ENCODE results near the gene CLEC4C.

Gene CLEC4C

GRCh38 chr12:7716381-7716780 is 30.8 kb downstream of the CLEC4C start:
- no peak overlapping the region for H3K27ac ChIP-seq (ENCODE audit: low read length, poor library complexity, severe bottlenecking)
- H3K9ac ChIP-seq (ENCODE audit: low read length) = no peak overlapping the region
- H3K36me3 ChIP-seq (ENCODE audit: control insufficient read depth in 1 of 2, insufficient read depth in 2 of 2, low read depth in 1 of 2, low read length in 2 of 2) = no peaks in the 10 kb centered on the region
- no peak overlapping the region for H3K4me2 ChIP-seq (ENCODE audit: low read length, poor library complexity, severe bottlenecking)
- H2AK5ac ChIP-seq (ENCODE audit: low read length, severe bottlenecking) = no peak overlapping the region
- no peak overlapping the region for H2BK15ac ChIP-seq (ENCODE audit: low read depth, poor library complexity, severe bottlenecking)
- no peak overlapping the region for H4K91ac ChIP-seq (ENCODE audit: low read length)
- H3K4me3 ChIP-seq (ENCODE audit: insufficient read depth in 1 of 2, low read depth in 1 of 2, low read length in 2 of 2) = no peak overlapping the region
- DNase-seq = no peak
- H3K4ac ChIP-seq (ENCODE audit: low read depth in 1 of 2, low read length in 2 of 2) = no peak overlapping the region
- H3K79me1 ChIP-seq (replicated peaks; ENCODE audit: low read length, poor library complexity, severe bottlenecking) = no peaks in the 10 kb centered on the region
- H3K18ac ChIP-seq (ENCODE audit: low read depth in 1 of 2, low read length in 2 of 2) = no peak overlapping the region
- H2AFZ ChIP-seq (ENCODE audit: low read depth, low read length) = no peak overlapping the region
- H3K9me3 ChIP-seq (ENCODE audit: control insufficient read depth, low read length) = no peaks in the 10 kb centered on the region
- H3K4me1 ChIP-seq (ENCODE audit: control insufficient read depth, insufficient read depth, low read depth, low read length) = no peaks in the 10 kb centered on the region
- no peak overlapping the region for H3K23ac ChIP-seq (ENCODE audit: low read length in 2 of 2)
- H3K27me3 ChIP-seq (ENCODE audit: control insufficient read depth in 1 of 2, insufficient read depth in 1 of 2, low read length in 2 of 2) = peaks cover 5 to 8% of the 10 kb centered on the region in 2 experiments
- no peak overlapping the region for H2BK120ac ChIP-seq (ENCODE audit: low read depth, low read length)
- no peak overlapping the region for H2BK12ac ChIP-seq (ENCODE audit: low read length in 2 of 2)
- 13% methylated on average over 5 of the region's 5 CpGs for WGBS
- H3K14ac ChIP-seq (ENCODE audit: low read length in 2 of 2) = no peak overlapping the region
- H2BK5ac ChIP-seq (ENCODE audit: low read depth, low read length, poor library complexity, severe bottlenecking) = no peak overlapping the region
- no peak overlapping the region for H4K8ac ChIP-seq (ENCODE audit: low read length)

GRCh38 chr12:7712841-7713442 is 34.2 kb downstream of the CLEC4C start:
- H3K23ac ChIP-seq (ENCODE audit: low read length in 2 of 2) = no peak overlapping the region
- no peak overlapping the region for H3K9ac ChIP-seq (ENCODE audit: low read length)
- no peak overlapping the region for H2BK15ac ChIP-seq (ENCODE audit: low read depth, poor library complexity, severe bottlenecking)
- peaks cover 0 to 6% of the 10 kb centered on the region in 2 experiments for H3K27me3 ChIP-seq (ENCODE audit: control insufficient read depth in 1 of 2, insufficient read depth in 1 of 2, low read length in 2 of 2)
- H2BK120ac ChIP-seq (ENCODE audit: low read depth, low read length) = no peak overlapping the region
- H4K91ac ChIP-seq (ENCODE audit: low read length) = no peak overlapping the region
- no peak overlapping the region for H3K18ac ChIP-seq (ENCODE audit: low read depth in 1 of 2, low read length in 2 of 2)
- no peak overlapping the region for H3K4me2 ChIP-seq (ENCODE audit: low read length, poor library complexity, severe bottlenecking)
- H4K8ac ChIP-seq (ENCODE audit: low read length) = no peak overlapping the region
- no peak overlapping the region for H3K27ac ChIP-seq (ENCODE audit: low read length, poor library complexity, severe bottlenecking)
- H3K36me3 ChIP-seq (ENCODE audit: control insufficient read depth in 1 of 2, insufficient read depth in 2 of 2, low read depth in 1 of 2, low read length in 2 of 2) = no peaks in the 10 kb centered on the region
- no peaks in the 10 kb centered on the region for H3K4me1 ChIP-seq (ENCODE audit: control insufficient read depth, insufficient read depth, low read depth, low read length)
- no peaks in the 10 kb centered on the region for H3K9me3 ChIP-seq (ENCODE audit: control insufficient read depth, low read length)
- no peak overlapping the region for H2AK5ac ChIP-seq (ENCODE audit: low read length, severe bottlenecking)
- no peak overlapping the region for H3K14ac ChIP-seq (ENCODE audit: low read length in 2 of 2)
- no peak overlapping the region for H3K4me3 ChIP-seq (ENCODE audit: insufficient read depth in 1 of 2, low read depth in 1 of 2, low read length in 2 of 2)
- H2AFZ ChIP-seq (ENCODE audit: low read depth, low read length) = no peak overlapping the region
- H2BK12ac ChIP-seq (ENCODE audit: low read length in 2 of 2) = no peak overlapping the region
- H3K4ac ChIP-seq (ENCODE audit: low read depth in 1 of 2, low read length in 2 of 2) = no peak overlapping the region
- DNase-seq = no peak
- H3K79me1 ChIP-seq (replicated peaks; ENCODE audit: low read length, poor library complexity, severe bottlenecking) = no peaks in the 10 kb centered on the region
- WGBS = 90% methylated on average over 27 of the region's 28 CpGs
- H2BK5ac ChIP-seq (ENCODE audit: low read depth, low read length, poor library complexity, severe bottlenecking) = no peak overlapping the region

- H3K9ac ChIP-seq (ENCODE audit: low read length) = no peak within 1 kb of the TSS
- H2AFZ ChIP-seq (ENCODE audit: low read depth, low read length) = no peak within 1 kb of the TSS
- no peak within 1 kb of the TSS for H4K8ac ChIP-seq (ENCODE audit: low read length)
- H2BK5ac ChIP-seq (ENCODE audit: low read depth, low read length, poor library complexity, severe bottlenecking) = no peak within 1 kb of the TSS
- H2BK120ac ChIP-seq (ENCODE audit: low read depth, low read length) = no peak within 1 kb of the TSS
- H3K79me1 ChIP-seq (replicated peaks; ENCODE audit: low read length, poor library complexity, severe bottlenecking) = no peaks in the 10 kb centered on the region
- WGBS = 91% methylated on average over 7 of the region's 7 CpGs
- H3K4ac ChIP-seq (ENCODE audit: low read depth in 1 of 2, low read length in 2 of 2) = no peak within 1 kb of the TSS
- H3K18ac ChIP-seq (ENCODE audit: low read depth in 1 of 2, low read length in 2 of 2) = no peak within 1 kb of the TSS
- H2BK12ac ChIP-seq (ENCODE audit: low read length in 2 of 2) = no peak within 1 kb of the TSS
- no peak within 1 kb of the TSS for H3K23ac ChIP-seq (ENCODE audit: low read length in 2 of 2)
- no peak within 1 kb of the TSS for H3K14ac ChIP-seq (ENCODE audit: low read length in 2 of 2)
- peaks cover 0 to 6% of the 10 kb centered on the region in 2 experiments for H3K27me3 ChIP-seq (ENCODE audit: control insufficient read depth in 1 of 2, insufficient read depth in 1 of 2, low read length in 2 of 2)
- H3K4me1 ChIP-seq (ENCODE audit: control insufficient read depth, insufficient read depth, low read depth, low read length) = no peaks in the 10 kb centered on the region
- no peaks in the 10 kb centered on the region for H3K36me3 ChIP-seq (ENCODE audit: control insufficient read depth in 1 of 2, insufficient read depth in 2 of 2, low read depth in 1 of 2, low read length in 2 of 2)
- H3K9me3 ChIP-seq (ENCODE audit: control insufficient read depth, low read length) = no peaks in the 10 kb centered on the region
- no peak within 1 kb of the TSS for H3K27ac ChIP-seq (ENCODE audit: low read length, poor library complexity, severe bottlenecking)
- H2BK15ac ChIP-seq (ENCODE audit: low read depth, poor library complexity, severe bottlenecking) = no peak within 1 kb of the TSS
- no peak within 1 kb of the TSS for H3K4me2 ChIP-seq (ENCODE audit: low read length, poor library complexity, severe bottlenecking)
- H4K91ac ChIP-seq (ENCODE audit: low read length) = no peak within 1 kb of the TSS
- DNase-seq = no peak
- no peak within 1 kb of the TSS for H2AK5ac ChIP-seq (ENCODE audit: low read length, severe bottlenecking)
- H3K4me3 ChIP-seq (ENCODE audit: insufficient read depth in 1 of 2, low read depth in 1 of 2, low read length in 2 of 2) = no peak within 1 kb of the TSS
Observed at GRCh38 chr12:7711133-7711532, 36.0 kb downstream of the CLEC4C start, which contains the start of gene DPPA3. TSS of gene DPPA3 (plus strand) at chr12:7711433. CDS start at chr12:7711571, 138 bp downstream.

GRCh38 chr12:7709969-7710675 is 37.1 kb downstream of the CLEC4C start:
- no peak overlapping the region for H2BK15ac ChIP-seq (ENCODE audit: low read depth, poor library complexity, severe bottlenecking)
- no peaks in the 10 kb centered on the region for H3K4me1 ChIP-seq (ENCODE audit: control insufficient read depth, insufficient read depth, low read depth, low read length)
- no peak overlapping the region for H4K8ac ChIP-seq (ENCODE audit: low read length)
- no peak overlapping the region for H3K4me2 ChIP-seq (ENCODE audit: low read length, poor library complexity, severe bottlenecking)
- no peak for DNase-seq
- no peak overlapping the region for H2BK120ac ChIP-seq (ENCODE audit: low read depth, low read length)
- H3K4me3 ChIP-seq (ENCODE audit: insufficient read depth in 1 of 2, low read depth in 1 of 2, low read length in 2 of 2) = no peak overlapping the region
- no peak overlapping the region for H3K18ac ChIP-seq (ENCODE audit: low read depth in 1 of 2, low read length in 2 of 2)
- H3K4ac ChIP-seq (ENCODE audit: low read depth in 1 of 2, low read length in 2 of 2) = no peak overlapping the region
- H3K14ac ChIP-seq (ENCODE audit: low read length in 2 of 2) = no peak overlapping the region
- no peak overlapping the region for H3K23ac ChIP-seq (ENCODE audit: low read length in 2 of 2)
- no peak overlapping the region for H4K91ac ChIP-seq (ENCODE audit: low read length)
- H3K27me3 ChIP-seq (ENCODE audit: control insufficient read depth in 1 of 2, insufficient read depth in 1 of 2, low read length in 2 of 2) = peaks cover 0 to 6% of the 10 kb centered on the region in 2 experiments
- no peaks in the 10 kb centered on the region for H3K79me1 ChIP-seq (replicated peaks; ENCODE audit: low read length, poor library complexity, severe bottlenecking)
- H2AK5ac ChIP-seq (ENCODE audit: low read length, severe bottlenecking) = no peak overlapping the region
- WGBS = 67% methylated on average over 8 of the region's 8 CpGs
- no peak overlapping the region for H3K27ac ChIP-seq (ENCODE audit: low read length, poor library complexity, severe bottlenecking)
- no peak overlapping the region for H2AFZ ChIP-seq (ENCODE audit: low read depth, low read length)
- no peak overlapping the region for H2BK12ac ChIP-seq (ENCODE audit: low read length in 2 of 2)
- no peaks in the 10 kb centered on the region for H3K9me3 ChIP-seq (ENCODE audit: control insufficient read depth, low read length)
- no peak overlapping the region for H3K9ac ChIP-seq (ENCODE audit: low read length)
- H2BK5ac ChIP-seq (ENCODE audit: low read depth, low read length, poor library complexity, severe bottlenecking) = no peak overlapping the region
- H3K36me3 ChIP-seq (ENCODE audit: control insufficient read depth in 1 of 2, insufficient read depth in 2 of 2, low read depth in 1 of 2, low read length in 2 of 2) = no peaks in the 10 kb centered on the region

All from mesenchymal stem cell (in vitro differentiated cells and primary cell).